ENCODE data around the gene SLC10A2.

SLC10A2 gene

DNA sequence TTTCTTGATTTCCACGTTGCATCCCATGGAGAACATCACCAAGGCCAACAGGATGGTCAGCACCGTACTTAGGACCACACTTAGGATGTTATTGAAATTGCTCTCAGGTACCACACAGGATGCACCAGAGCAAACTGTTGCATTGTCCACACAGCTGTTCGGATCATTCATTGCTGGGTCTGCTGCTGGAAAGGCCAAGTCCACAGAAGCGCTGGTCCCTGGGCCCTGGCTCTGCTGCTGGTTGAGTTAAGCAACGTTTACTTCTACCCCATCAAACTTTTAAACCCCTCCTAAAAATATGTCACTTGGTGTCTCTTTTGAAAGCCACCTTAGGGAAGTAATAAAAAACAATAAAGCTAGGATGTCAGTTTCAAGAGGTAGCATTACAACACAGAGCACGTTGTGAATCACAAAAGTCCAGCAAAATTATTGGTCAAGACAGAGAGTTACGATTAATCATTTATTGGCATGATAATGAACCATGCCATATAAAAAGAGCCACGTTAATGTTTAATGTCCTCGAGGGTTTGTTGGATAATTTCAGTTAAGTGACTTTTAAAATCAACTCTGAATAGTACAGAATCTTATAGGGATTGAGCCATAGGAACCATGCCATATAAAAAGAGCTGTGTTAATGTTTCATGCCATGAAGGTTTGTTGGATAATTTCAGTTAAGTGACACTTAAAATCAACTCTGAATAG, at the start of gene SLC10A2:
Gene SLC10A2, minus strand, starts transcription at position 339 of the 702 bp plus-strand sequence. Its CDS starts 168 bp downstream, at position 171.
- no peak for TF ChIP-seq CTCF (IDR thresholded peaks at IDR 0.05)

GRCh38 chr13:103107580-103107979, 41.4 kb upstream of the SLC10A2 start:
- no peak for TF ChIP-seq CTCF (IDR thresholded peaks at IDR 0.05)

DNA sequence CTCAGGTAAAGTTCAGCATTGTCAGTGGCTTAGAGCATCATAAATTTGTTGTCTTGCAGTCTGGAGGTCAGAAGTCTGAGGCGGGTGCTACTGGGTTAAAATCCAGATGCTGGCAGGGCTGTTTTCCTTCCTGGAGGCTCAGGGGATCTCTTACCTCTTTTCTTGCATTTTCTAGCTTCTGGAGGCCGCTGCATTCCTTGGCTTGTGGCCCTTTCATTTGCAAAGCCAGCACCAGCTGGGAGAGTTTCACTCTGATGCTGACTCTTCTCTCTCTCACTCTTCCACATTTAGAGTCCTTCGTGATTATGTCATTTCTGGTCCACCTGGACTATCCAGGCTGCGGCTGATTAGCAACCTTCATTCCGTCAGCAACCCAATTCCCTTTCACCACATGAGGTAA, 38.1 kb upstream of the SLC10A2 start:
- no peak for TF ChIP-seq CTCF (IDR thresholded peaks at IDR 0.05)

DNA sequence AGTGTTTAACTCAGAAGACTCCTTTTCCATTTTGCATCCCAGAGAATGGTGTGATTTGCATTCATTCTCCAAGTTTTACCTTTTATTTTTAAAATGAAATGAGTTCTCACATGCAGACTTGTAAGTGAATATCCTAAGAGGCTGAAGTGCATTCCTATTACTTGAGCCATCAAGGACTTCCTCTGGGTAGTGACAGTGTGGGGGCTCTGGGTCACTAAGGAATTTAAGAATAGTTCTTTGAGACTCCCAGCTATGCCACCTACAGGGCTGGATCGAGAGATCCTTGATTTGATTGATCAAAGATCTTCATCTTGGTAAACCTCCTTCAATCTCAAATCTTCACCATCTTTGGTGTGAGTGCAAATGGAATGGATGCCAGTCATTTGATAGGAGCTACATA, 36.3 kb upstream of the SLC10A2 start:
- TF ChIP-seq CTCF (IDR thresholded peaks at IDR 0.05): no peak

- no peak for TF ChIP-seq CTCF (IDR thresholded peaks at IDR 0.05)
These were observed 35.7 kb upstream of the SLC10A2 start for GRCh38 chr13:103101901-103102300.

- TF ChIP-seq CTCF (IDR thresholded peaks at IDR 0.05): no peak
These were observed 35.3 kb upstream of the SLC10A2 start for GRCh38 chr13:103101500-103101899.

- TF ChIP-seq CTCF (IDR thresholded peaks at IDR 0.05): no peak
These were observed 34.6 kb upstream of the SLC10A2 start for GRCh38 chr13:103100830-103101229.
